ENCODE measurements around the gene GRM1. TPM values are rescaled to one million over a fixed set of nuclear protein-coding genes. Genes with fewer than 3 reads are reported as not detected.

GRM1 gene
- total RNA-seq, 1 donor from 2014 or later, result not detected

DNA sequence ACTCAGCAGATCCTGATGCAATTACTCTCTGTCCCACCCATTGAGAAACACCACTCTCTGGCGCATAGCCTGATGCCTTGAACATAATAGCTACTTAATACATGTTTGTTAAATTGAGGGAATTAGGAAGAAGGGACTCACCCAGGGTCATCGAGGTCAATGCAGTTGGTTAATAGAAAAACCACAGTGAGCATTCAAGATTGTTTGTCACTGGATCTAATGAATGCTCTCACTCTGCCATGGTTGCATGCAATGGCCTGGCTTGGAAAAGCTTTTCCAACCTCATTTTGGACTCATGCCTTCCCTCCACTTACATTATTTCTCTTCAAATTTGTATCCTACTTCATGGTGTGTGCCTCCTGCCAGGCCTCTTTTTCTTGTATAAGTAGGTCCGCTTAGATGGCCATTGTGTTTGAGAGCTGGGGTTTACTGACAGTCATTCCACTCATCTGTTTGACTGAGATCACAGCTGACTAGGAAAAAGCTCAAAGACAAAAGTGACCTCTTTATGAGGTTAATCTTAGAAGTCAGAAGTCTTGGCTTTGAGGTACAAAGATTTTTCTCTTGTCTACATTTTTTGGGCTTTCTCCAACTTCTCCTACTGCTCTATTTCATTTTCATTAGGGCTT lies 360.0 kb downstream of the GRM1 start:
- no peaks in the 10 kb centered on the region for H3K4me1 Mint-ChIP-seq

DNA sequence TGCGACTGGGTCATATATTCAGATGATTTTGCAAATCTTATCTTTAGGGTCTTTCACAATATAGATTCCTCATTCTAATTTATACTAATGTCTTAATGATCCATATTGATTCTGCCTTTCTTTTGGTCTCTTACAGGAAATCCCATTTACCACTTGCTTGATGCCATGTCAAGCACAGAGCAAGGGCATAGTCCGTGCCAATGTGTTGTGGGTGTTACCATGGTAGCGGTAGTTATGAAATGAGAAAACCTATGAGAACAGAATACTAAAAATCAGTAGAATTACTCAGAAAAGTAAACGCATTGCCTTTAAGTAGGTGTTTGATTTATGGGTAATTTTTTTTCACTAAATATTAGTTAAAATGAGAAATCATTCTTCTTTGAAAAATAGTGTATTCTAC lies 360.9 kb downstream of the GRM1 start:
- no peaks in the 10 kb centered on the region for H3K9me3 Mint-ChIP-seq
- H3K27me3 Mint-ChIP-seq, result no peaks in the 10 kb centered on the region
- intact Hi-C loops (cut with micrococcal nuclease), result no loop called here
- H3K4me1 Mint-ChIP-seq, result no peaks in the 10 kb centered on the region
- H3K36me3 Mint-ChIP-seq (ENCODE audit: low read depth), result no peaks in the 10 kb centered on the region
- H3K27ac Mint-ChIP-seq, result no peak overlapping the region
- H3K4me3 Mint-ChIP-seq, result no peak overlapping the region
- DNase-seq, result no peak

More for the DNA sequence above, 360.0 kb downstream of the GRM1 start:
- intact Hi-C loops (cut with micrococcal nuclease), result no loop called here
- no peaks in the 10 kb centered on the region for H3K36me3 Mint-ChIP-seq (ENCODE audit: low read depth)
- no peak for DNase-seq
- no peak overlapping the region for H3K27ac Mint-ChIP-seq
- no peaks in the 10 kb centered on the region for H3K27me3 Mint-ChIP-seq
- H3K4me3 Mint-ChIP-seq, result no peak overlapping the region
- no peaks in the 10 kb centered on the region for H3K9me3 Mint-ChIP-seq

DNA sequence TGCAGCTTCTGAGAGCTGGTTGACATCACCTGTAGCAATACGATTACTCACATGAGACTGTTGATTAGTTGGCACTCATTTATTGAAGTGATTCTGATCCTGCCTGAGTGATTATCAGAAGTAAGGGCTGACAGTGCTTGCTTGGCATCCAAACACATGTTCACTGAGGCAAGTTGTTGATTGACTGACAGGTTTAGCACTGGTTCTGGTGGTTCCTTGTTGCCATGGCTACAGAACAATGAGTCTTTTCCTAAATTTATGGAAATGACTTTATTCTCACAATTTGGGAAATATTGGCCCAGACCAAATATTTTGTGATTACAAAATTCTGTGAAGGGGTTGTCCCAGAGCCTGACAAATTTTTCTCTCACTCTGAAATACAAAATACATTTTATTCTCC lies 368.8 kb downstream of the GRM1 start:
- H3K27ac Mint-ChIP-seq, result no peak overlapping the region
- DNase-seq, result no peak

DNA sequence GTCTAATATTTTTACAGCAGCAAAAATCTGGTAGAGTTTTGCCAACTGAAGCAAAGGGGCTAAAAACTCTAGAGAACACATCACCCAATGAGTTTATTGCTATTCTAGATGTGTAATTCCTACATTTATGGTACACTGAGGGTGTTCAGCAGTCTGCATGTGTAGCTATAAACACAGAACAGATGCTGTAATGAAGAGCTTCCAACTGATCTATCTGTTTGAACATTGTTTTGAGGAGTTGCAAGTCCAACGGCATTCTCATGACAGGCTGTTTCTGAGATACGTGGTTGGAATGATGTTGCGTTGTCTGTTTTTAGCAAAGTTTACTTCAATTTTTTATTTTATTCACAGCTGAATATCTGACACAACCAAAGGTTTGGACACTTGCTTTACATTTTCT lies 373.6 kb downstream of the GRM1 start:
- intact Hi-C loops (cut with micrococcal nuclease), result no loop called here
- no peak overlapping the region for H3K27ac Mint-ChIP-seq
- no peaks in the 10 kb centered on the region for H3K27me3 Mint-ChIP-seq
- H3K9me3 Mint-ChIP-seq, result no peaks in the 10 kb centered on the region
- no peaks in the 10 kb centered on the region for H3K36me3 Mint-ChIP-seq (ENCODE audit: low read depth)
- no peak for DNase-seq
- no peak overlapping the region for H3K4me3 Mint-ChIP-seq
- no peaks in the 10 kb centered on the region for H3K4me1 Mint-ChIP-seq

More for the DNA sequence above, 368.8 kb downstream of the GRM1 start:
- intact Hi-C loops (cut with micrococcal nuclease), result no loop called here
- Mint-ChIP-seq H3K9me3 (no peaks in the 10 kb centered on the region), H3K4me1 (no peaks in the 10 kb centered on the region), H3K27me3 (no peaks in the 10 kb centered on the region), H3K4me3 (no peak overlapping the region), H3K36me3 (ENCODE audit: low read depth) (no peaks in the 10 kb centered on the region)

DNA sequence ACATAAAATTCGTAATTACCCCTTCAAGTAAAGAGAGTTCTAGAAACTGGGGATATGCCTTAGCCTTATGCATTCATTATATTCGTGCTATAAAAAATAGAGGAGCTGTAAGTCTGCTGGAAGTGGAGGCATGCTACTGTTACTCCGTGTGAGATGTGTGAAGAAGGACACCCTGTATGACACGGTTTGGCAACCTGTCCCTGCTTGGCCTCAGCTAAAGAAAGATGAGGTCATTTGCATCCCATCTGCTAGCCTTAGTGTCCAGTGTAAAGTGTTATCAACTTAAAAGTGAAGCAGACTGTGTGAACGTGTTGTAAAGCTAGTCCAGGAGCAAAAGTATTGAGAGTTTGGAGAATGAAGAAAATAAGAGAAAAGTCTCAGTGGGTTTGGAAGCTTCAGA lies 379.7 kb downstream of the GRM1 start:
- intact Hi-C loops (cut with micrococcal nuclease), result no loop called here

DNA sequence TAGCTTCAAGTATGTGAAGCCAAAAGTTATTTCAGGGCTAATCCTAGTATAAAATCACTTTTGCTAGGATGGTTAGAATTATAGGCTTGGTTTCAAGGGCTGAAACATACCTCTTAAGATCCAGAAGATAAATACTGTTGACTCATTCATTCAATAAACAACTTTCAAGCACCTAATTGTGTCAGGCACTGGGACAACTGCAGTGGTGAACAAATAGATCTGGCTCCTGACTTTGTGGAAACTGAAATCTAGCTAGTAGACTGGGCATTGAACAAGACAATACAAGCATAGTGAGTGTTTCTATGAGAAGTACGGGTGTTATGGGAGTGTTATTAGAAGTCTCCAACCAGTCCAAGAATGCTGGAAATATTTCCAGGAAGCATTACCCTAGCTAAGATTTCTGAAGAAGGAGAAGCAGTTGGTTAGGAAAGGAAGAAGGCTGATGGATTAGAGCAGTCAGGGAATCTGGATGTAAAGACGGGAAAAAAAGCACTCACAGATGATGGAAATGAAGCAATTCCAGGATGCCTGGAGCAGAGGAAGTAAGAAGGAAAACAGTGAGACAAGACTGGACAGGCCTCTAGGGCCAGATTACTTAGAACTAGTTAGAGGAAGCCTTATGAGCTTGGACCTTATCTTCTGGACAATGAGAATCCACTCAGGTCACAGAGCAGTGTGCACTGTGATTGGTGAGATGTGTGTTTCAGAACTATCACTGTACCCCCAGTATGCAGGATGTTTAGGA lies 382.2 kb downstream of the GRM1 start:
- H3K4me1 Mint-ChIP-seq, result no peaks in the 10 kb centered on the region
- no peaks in the 10 kb centered on the region for H3K36me3 Mint-ChIP-seq (ENCODE audit: low read depth)
- H3K27ac Mint-ChIP-seq, result no peak overlapping the region
- H3K27me3 Mint-ChIP-seq, result no peaks in the 10 kb centered on the region
- intact Hi-C loops (cut with micrococcal nuclease), result no loop called here
- DNase-seq, result no peak
- no peak overlapping the region for H3K4me3 Mint-ChIP-seq
- no peaks in the 10 kb centered on the region for H3K9me3 Mint-ChIP-seq

More for the DNA sequence above, 379.7 kb downstream of the GRM1 start:
- no peak for DNase-seq
- H3K27ac Mint-ChIP-seq, result no peak overlapping the region
- H3K4me3 Mint-ChIP-seq, result no peak overlapping the region
- no peaks in the 10 kb centered on the region for H3K4me1 Mint-ChIP-seq
- H3K36me3 Mint-ChIP-seq (ENCODE audit: low read depth), result no peaks in the 10 kb centered on the region
- H3K27me3 Mint-ChIP-seq, result no peaks in the 10 kb centered on the region
- H3K9me3 Mint-ChIP-seq, result no peaks in the 10 kb centered on the region

DNA sequence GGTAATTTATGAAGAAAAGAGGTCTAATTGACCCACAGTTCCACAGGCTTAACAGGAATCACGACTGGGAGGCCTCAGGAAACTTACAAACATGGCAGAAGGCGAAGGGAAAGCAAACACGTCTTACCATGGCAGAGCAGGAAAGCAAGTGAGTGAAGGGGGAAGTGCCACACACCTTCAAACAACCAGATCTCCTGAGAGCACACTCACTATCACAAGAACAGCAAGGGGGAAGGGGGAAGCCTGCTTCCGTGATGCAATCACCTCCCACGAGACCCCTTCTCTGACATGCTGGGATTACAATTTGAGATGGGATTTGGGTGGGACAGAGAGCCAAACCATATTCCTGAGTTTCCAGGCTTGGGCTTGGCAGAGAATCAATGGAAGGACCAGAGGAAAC lies 390.7 kb downstream of the GRM1 start:
- intact Hi-C loops (cut with micrococcal nuclease), result no loop called here
- no peak overlapping the region for H3K4me3 Mint-ChIP-seq
- no peak for DNase-seq
- H3K36me3 Mint-ChIP-seq (ENCODE audit: low read depth), result no peaks in the 10 kb centered on the region
- no peaks in the 10 kb centered on the region for H3K9me3 Mint-ChIP-seq
- H3K4me1 Mint-ChIP-seq, result no peaks in the 10 kb centered on the region
- H3K27ac Mint-ChIP-seq, result no peak overlapping the region
- no peaks in the 10 kb centered on the region for H3K27me3 Mint-ChIP-seq

DNA sequence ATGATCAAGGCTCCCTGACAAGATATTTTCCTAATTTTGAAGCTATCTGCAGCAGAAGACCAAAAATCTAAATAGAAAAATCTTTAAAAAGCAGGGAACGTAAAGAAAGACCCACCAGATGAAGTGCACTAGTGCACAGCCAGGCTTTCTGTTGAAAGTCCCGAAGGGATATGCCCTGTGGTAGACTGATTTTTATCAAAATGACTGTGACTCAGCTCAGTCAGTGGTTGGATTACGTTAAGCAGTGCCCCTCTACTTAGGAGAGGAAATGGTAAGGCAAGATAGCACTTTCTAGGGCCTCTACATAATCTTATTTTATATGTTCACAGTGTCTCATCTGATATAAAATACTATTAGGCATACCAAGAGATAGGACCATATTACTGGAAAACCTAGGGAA lies 391.4 kb downstream of the GRM1 start:
- no peak overlapping the region for H3K4me3 Mint-ChIP-seq
- no peaks in the 10 kb centered on the region for H3K27me3 Mint-ChIP-seq
- no peak overlapping the region for H3K27ac Mint-ChIP-seq
- H3K9me3 Mint-ChIP-seq, result no peaks in the 10 kb centered on the region
- DNase-seq, result no peak
- H3K4me1 Mint-ChIP-seq, result no peaks in the 10 kb centered on the region
- intact Hi-C loops (cut with micrococcal nuclease), result no loop called here
- no peaks in the 10 kb centered on the region for H3K36me3 Mint-ChIP-seq (ENCODE audit: low read depth)

DNA sequence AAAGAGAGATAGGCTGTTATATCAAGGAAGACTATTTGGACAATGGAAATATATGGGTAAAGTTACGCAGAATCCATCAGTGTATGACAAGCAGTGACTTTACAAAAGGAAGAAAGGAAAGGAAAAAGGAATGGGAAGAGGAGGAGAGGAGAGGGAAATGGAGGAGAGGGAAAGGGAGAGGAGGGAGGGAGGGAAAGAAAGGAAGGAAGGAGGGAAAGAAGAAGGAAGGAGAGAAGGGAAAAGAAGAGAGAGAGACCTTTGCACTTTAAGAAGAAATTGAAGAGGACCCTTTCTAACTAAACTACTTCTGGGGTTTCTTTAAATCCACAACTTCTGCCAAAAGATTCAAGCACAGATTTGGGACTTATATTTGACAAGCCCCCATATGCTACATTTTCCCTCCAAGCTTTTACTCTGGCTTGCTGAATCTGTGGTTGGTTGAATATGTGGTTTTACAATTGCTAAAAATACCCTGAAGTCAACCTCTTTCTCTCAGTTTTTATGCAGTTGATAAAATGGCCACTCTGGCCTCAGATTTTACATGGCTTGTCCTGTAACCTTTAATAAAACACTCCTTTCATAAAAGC lies 394.0 kb downstream of the GRM1 start:
- Mint-ChIP-seq H3K36me3 (ENCODE audit: low read depth) (no peaks in the 10 kb centered on the region), H3K9me3 (no peaks in the 10 kb centered on the region), H3K4me1 (no peaks in the 10 kb centered on the region), H3K27ac (no peak overlapping the region), H3K27me3 (no peaks in the 10 kb centered on the region), H3K4me3 (no peak overlapping the region)
- DNase-seq, result no peak
- intact Hi-C loops (cut with micrococcal nuclease), result no loop called here

DNA sequence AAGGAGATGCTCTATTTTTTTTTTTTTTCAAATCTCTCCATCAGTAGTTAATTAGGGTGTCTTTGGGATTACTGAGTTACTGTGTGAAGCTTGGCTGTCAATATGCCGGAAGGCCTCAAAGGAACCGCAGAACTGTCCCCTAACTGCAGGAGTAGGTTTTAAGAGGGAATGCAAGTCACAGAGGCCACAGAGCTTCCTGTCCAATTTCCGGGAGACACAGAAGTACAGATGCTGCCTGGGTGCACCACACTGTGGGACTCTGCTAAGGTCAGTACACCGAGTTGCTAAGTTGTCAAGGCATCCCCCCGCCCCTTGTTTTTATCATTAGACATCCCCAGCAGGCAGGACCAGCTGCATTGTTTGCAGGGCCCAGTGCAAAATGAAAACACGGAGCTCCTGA lies 394.6 kb downstream of the GRM1 start:
- no peak for DNase-seq
- no peaks in the 10 kb centered on the region for H3K36me3 Mint-ChIP-seq (ENCODE audit: low read depth)
- H3K27ac Mint-ChIP-seq, result no peak overlapping the region
- no peaks in the 10 kb centered on the region for H3K4me1 Mint-ChIP-seq
- no peak overlapping the region for H3K4me3 Mint-ChIP-seq
- no peaks in the 10 kb centered on the region for H3K9me3 Mint-ChIP-seq
- intact Hi-C loops (cut with micrococcal nuclease), result no loop called here
- no peaks in the 10 kb centered on the region for H3K27me3 Mint-ChIP-seq

DNA sequence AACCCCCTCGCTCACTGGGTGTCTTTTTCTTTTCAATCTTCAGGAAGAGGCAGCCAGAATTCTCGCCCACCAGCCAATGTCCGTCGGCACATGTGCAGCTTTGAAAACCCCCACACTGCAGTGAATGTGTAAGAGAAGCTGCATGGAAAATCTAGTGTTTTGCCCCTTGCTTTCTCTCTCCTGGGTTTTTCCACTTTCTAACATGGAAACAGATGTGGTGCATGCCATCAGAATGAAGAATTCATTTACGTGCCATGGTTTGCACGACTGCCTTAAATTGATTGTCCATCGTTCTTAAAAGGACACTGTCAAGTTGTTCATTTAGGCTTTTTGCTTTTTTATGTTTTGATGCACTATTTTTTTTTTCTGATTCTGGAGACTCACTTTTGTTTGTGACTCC lies 397.7 kb downstream of the GRM1 start:
- intact Hi-C loops (cut with micrococcal nuclease), result no loop called here
- no peak overlapping the region for H3K27ac Mint-ChIP-seq
- H3K9me3 Mint-ChIP-seq, result no peaks in the 10 kb centered on the region
- H3K36me3 Mint-ChIP-seq (ENCODE audit: low read depth), result no peaks in the 10 kb centered on the region
- no peaks in the 10 kb centered on the region for H3K27me3 Mint-ChIP-seq
- DNase-seq, result no peak
- no peaks in the 10 kb centered on the region for H3K4me1 Mint-ChIP-seq
- H3K4me3 Mint-ChIP-seq, result no peak overlapping the region

DNA sequence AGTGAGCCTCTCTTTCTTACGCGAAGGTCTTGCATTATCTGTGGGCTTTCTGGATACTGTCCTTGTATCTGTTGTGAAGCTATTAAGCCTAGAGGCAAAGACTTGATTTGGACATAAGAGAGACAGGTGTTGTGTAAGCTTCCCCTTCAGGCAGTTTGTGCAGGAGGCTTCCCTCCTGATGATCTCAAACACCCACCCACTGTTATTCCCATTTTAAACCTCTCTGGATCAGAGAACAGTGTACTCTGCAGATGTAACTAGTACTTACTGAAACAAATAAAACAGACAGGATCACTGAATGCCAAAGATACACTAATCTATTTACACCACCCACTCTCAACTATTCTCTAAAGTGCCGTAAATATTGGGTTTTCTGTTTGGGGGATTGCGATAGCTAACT lies 401.0 kb downstream of the GRM1 start:
- Mint-ChIP-seq H3K27ac (no peak overlapping the region), H3K4me3 (no peak overlapping the region), H3K9me3 (no peaks in the 10 kb centered on the region), H3K27me3 (peaks cover 13% of the 10 kb centered on the region), H3K36me3 (ENCODE audit: low read depth) (no peaks in the 10 kb centered on the region), H3K4me1 (no peaks in the 10 kb centered on the region)
- no peak for DNase-seq
- intact Hi-C loops (cut with micrococcal nuclease), result no loop called here

DNA sequence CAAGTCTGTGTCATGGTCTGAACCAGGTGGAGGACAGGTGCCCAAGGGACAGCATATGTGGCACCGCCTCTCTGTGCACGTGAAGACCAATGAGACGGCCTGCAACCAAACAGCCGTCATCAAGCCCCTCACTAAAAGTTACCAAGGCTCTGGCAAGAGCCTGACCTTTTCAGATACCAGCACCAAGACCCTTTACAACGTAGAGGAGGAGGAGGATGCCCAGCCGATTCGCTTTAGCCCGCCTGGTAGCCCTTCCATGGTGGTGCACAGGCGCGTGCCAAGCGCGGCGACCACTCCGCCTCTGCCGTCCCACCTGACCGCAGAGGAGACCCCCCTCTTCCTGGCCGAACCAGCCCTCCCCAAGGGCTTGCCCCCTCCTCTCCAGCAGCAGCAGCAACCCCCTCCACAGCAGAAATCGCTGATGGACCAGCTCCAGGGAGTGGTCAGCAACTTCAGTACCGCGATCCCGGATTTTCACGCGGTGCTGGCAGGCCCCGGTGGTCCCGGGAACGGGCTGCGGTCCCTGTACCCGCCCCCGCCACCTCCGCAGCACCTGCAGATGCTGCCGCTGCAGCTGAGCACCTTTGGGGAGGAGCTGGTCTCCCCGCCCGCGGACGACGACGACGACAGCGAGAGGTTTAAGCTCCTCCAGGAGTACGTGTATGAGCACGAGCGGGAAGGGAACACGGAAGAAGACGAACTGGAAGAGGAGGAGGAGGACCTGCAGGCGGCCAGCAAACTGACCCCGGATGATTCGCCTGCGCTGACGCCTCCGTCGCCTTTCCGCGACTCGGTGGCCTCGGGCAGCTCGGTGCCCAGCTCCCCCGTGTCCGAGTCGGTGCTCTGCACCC lies 405.2 kb downstream of the GRM1 start:
- no peaks in the 10 kb centered on the region for H3K4me1 Mint-ChIP-seq
- peaks cover 16% of the 10 kb centered on the region for H3K27me3 Mint-ChIP-seq
- H3K27ac Mint-ChIP-seq, result no peak overlapping the region
- no peak for DNase-seq
- no peaks in the 10 kb centered on the region for H3K36me3 Mint-ChIP-seq (ENCODE audit: low read depth)
- intact Hi-C loops (cut with micrococcal nuclease), result no loop called here
- H3K4me3 Mint-ChIP-seq, result no peak overlapping the region
- H3K9me3 Mint-ChIP-seq, result no peaks in the 10 kb centered on the region

Data from activated CD4-positive, alpha-beta T cell treated with anti-CD3 and anti-CD28 coated beads, Interleukin-2, amount 10 ng/mL, durations not matched to agents 24 days and 14 days (primary cell).